ENCODE data around the gene NELFCD. TPM values are rescaled to one million over a fixed set of nuclear protein-coding genes. Genes with fewer than 3 reads are reported as not detected.
A peak's percentile ranks its signal among the peaks of the same experiment; 100 is the strongest.

NELFCD gene, protein sequence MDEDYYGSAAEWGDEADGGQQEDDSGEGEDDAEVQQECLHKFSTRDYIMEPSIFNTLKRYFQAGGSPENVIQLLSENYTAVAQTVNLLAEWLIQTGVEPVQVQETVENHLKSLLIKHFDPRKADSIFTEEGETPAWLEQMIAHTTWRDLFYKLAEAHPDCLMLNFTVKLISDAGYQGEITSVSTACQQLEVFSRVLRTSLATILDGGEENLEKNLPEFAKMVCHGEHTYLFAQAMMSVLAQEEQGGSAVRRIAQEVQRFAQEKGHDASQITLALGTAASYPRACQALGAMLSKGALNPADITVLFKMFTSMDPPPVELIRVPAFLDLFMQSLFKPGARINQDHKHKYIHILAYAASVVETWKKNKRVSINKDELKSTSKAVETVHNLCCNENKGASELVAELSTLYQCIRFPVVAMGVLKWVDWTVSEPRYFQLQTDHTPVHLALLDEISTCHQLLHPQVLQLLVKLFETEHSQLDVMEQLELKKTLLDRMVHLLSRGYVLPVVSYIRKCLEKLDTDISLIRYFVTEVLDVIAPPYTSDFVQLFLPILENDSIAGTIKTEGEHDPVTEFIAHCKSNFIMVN
- total RNA-seq (10 to 100 TPM; 95.7 to 97.0 TPM), total RNA-seq (53.6 to 169 (median 90.0) reads per million in 172 experiments)
- polyA plus RNA-seq (2013, experiment 1 of 2) = 60.4 TPM
- polyA plus RNA-seq (2013, experiment 2 of 2) = 67.6 TPM

DNA sequence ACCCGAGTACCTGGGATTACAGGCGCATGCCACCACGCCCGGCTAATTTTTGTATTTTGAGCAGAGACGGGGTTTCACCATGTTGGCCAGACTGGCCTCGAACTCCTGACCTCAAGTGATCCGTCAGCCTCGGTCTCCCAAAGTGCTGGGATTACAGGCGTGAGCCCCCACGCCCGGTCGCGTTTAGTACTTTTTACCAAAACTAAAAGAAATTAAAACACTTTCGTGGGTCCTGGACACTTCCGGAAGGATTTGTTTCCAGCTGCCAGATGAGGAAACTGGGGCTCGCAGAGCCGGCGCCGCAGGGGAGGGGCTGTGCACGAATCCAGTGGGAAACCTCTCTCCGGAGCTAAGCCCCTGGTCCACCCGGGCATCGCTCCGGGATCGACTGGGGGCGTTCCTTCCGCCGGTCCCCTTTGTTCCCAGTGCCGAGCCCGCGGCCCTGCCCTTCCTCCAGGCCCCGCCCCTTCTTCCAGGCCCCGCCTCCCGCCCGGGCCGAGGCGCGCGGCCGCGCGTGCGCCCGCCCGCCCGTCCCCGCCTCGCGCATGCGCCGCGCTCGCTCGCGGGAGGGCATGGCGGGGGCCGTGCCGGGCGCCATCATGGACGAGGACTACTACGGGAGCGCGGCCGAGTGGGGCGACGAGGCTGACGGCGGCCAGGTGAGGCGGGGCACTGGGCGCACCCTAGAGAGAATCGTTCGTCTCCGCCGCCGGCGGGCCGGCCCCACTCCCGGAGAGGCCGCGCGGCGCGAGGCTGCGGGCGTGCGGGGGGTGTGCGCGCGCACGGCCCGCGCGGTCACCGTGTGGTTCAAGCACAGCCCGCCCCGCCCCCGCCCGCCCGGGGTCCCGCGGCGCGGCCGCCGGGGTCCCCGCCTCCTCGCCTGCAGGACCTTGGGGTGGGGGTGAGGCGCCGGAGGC lies at the start of gene NELFCD:
TSS of gene NELFCD (plus strand) at position 546 of the 917 bp plus-strand sequence. CDS start at position 600, 54 bp downstream.
- Mint-ChIP-seq H3K36me3 (ENCODE audit: low read depth) (peaks cover 23% of the 10 kb centered on the region), H3K4me3 (peak within 1 kb of the TSS; percentile 92), H3K27me3 (no peaks in the 10 kb centered on the region), H3K9me3 (peaks cover 3% of the 10 kb centered on the region), H3K4me1 (ENCODE audit: low read depth) (peaks cover 43% of the 10 kb centered on the region), H3K27ac (peak within 1 kb of the TSS; percentile 87)
- H3K4me1 ChIP-seq (ENCODE audit: insufficient read depth, low read length) = peaks cover 42% of the 10 kb centered on the region
- DNase-seq (peak; percentile 79 to 95 (median 88)), ATAC-seq (ENCODE audit: poor library complexity) (peak; percentile 92)
- ChIA-PET CTCF (interaction anchor here (1.3 kb wide), 1 partner anchor 111 kb away, joined by 3 read pairs; no protein-coding TSS in a partner anchor), POLR2A (interaction anchor here (0.6 to 2.5 kb wide), 10 partner anchors 10 to 592 kb away, joined by 3 to 14 read pairs (median 4); partner anchors contain the start of genes ATP5F1E and VAPB)
- intact Hi-C loops (cut with DNase I, micrococcal nuclease) = loop anchor here (1.0 to 10.0 kb wide), 8 partner anchors 50 to 676 kb away; partner anchors contain the start of genes ATP5F1E (in 1 of the 2), PRELID3B (in 1 of the 2), RAB22A (in 1 of the 2) and STX16 (in 1 of the 2)
- H3K9me3 ChIP-seq (ENCODE audit: control insufficient read depth in 1 of 2, insufficient read depth in 1 of 2, low read length in 2 of 2) = peaks cover 0 to 3% of the 10 kb centered on the region in 2 experiments
- H3K27me3 ChIP-seq (ENCODE audit: control insufficient read depth in 1 of 2, insufficient read depth in 2 of 2, low read length in 2 of 2) = no peaks in the 10 kb centered on the region
- H3K4me3 ChIP-seq (ENCODE audit: low read length) = peak within 1 kb of the TSS; percentile 82
- TF ChIP-seq, protein P1, sequence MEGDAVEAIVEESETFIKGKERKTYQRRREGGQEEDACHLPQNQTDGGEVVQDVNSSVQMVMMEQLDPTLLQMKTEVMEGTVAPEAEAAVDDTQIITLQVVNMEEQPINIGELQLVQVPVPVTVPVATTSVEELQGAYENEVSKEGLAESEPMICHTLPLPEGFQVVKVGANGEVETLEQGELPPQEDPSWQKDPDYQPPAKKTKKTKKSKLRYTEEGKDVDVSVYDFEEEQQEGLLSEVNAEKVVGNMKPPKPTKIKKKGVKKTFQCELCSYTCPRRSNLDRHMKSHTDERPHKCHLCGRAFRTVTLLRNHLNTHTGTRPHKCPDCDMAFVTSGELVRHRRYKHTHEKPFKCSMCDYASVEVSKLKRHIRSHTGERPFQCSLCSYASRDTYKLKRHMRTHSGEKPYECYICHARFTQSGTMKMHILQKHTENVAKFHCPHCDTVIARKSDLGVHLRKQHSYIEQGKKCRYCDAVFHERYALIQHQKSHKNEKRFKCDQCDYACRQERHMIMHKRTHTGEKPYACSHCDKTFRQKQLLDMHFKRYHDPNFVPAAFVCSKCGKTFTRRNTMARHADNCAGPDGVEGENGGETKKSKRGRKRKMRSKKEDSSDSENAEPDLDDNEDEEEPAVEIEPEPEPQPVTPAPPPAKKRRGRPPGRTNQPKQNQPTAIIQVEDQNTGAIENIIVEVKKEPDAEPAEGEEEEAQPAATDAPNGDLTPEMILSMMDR (IDR thresholded peaks at IDR 0.05) = no peak
- peaks cover 3% of the 10 kb centered on the region for H3K36me3 ChIP-seq (ENCODE audit: insufficient read depth, low read length)
- H3K27ac ChIP-seq (ENCODE audit: low read depth in 1 of 2, low read length in 2 of 2) = peak within 1 kb of the TSS; percentile 41 to 52

DNA sequence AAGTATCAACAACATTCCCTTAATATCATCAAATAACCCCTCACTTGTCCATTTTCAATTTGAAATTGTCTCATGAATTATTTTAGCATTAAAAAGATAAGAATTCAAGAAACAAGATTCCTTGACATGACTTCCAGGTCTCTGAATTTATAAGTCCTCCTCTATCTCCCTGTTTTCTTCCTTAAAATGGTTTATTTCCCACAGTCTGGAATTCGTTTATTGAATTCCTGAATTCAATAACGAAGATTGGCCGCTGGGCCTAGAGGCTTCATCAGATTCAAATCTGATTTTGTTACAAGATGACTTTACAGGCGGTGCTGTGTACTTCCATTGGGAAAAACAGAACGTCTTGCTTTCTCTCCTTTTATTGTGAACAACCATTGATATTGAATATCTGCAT lies 48.9 kb upstream of the NELFCD start:
- no peaks in the 10 kb centered on the region for H3K4me1 Mint-ChIP-seq (ENCODE audit: low read depth)
- H3K27me3 Mint-ChIP-seq = peaks cover 56% of the 10 kb centered on the region

More for the DNA sequence above, 48.9 kb upstream of the NELFCD start:
- no peaks in the 10 kb centered on the region for H3K36me3 ChIP-seq (ENCODE audit: insufficient read depth, low read length)
- intact Hi-C loops (cut with DNase I, micrococcal nuclease) = no loop called here
- ChIA-PET CTCF (interaction anchor here (0.6 kb wide), 1 partner anchor 297 kb away, joined by 3 read pairs; no protein-coding TSS in a partner anchor), POLR2A (no interaction called here)
- TF ChIP-seq, protein P1 (IDR thresholded peaks at IDR 0.05) = no peak
- DNase-seq = no peak
- Mint-ChIP-seq H3K27ac (no peak overlapping the region), H3K36me3 (ENCODE audit: low read depth) (no peaks in the 10 kb centered on the region), H3K9me3 (no peaks in the 10 kb centered on the region), H3K4me3 (no peak overlapping the region)
- H3K9me3 ChIP-seq (ENCODE audit: control insufficient read depth in 1 of 2, insufficient read depth in 1 of 2, low read length in 2 of 2) = no peaks in the 10 kb centered on the region
- ATAC-seq (ENCODE audit: poor library complexity) = no peak
- no peak overlapping the region for H3K4me3 ChIP-seq (ENCODE audit: low read length)
- H3K27me3 ChIP-seq (ENCODE audit: control insufficient read depth in 1 of 2, insufficient read depth in 2 of 2, low read length in 2 of 2) = peaks cover 2 to 8% of the 10 kb centered on the region in 2 experiments
- no peak overlapping the region for H3K27ac ChIP-seq (ENCODE audit: low read depth in 1 of 2, low read length in 2 of 2)
- no peaks in the 10 kb centered on the region for H3K4me1 ChIP-seq (ENCODE audit: insufficient read depth, low read length)

All from CD4-positive, alpha-beta T cell (primary cell).